Measurements from ENCODE around the gene NKD2.
"Not testable (repeated sequence)": the region's sequence is repeated elsewhere in the genome, so short reads cannot be mapped to it uniquely, and the experiment has no call there.

Gene NKD2

GRCh38 chr5:999724-1000123, 8.9 kb upstream of the NKD2 start:
- Histone ChIP-seq H3K27me3 (ENCODE audit: low read length) (no peaks in the 10 kb centered on the region), H3F3A (ENCODE audit: insufficient read depth) (no peaks in the 10 kb centered on the region), H3K27ac (ENCODE audit: low read depth, low read length) (no peak overlapping the region), H3K4me3 (ENCODE audit: insufficient read depth, low read length, poor library complexity, severe bottlenecking) (no peak overlapping the region), H3K79me2 (ENCODE audit: insufficient read depth, low read length) (no peaks in the 10 kb centered on the region), H3K4me2 (ENCODE audit: low read depth, low read length, poor library complexity, severe bottlenecking) (no peak overlapping the region), H3K9me2 (replicated peaks; ENCODE audit: insufficient read depth, low read length) (no peaks in the 10 kb centered on the region), H3K9me3 (ENCODE audit: insufficient read depth, low read length) (no peaks in the 10 kb centered on the region), H3K9ac (ENCODE audit: low read length) (no peak overlapping the region), H3K36me3 (ENCODE audit: low read length) (no peaks in the 10 kb centered on the region), H4K20me1 (ENCODE audit: low read depth, low read length) (no peaks in the 10 kb centered on the region), H2AFZ (ENCODE audit: low read depth, low read length, severe bottlenecking) (no peak overlapping the region)
- TF ChIP-seq CTCF (IDR thresholded peaks at IDR 0.05; ENCODE audit: insufficient read depth, low read length, poor library complexity, severe bottlenecking), result no peak

GRCh38 chr5:1000329-1000728, 8.3 kb upstream of the NKD2 start:
- TF ChIP-seq CTCF (IDR thresholded peaks at IDR 0.05; ENCODE audit: insufficient read depth, low read length, poor library complexity, severe bottlenecking) (no peak), EZH2phosphoT487 (conservative IDR thresholded peaks at IDR 0.05; ENCODE audit: low read length) (no peak)
- Histone ChIP-seq H3K79me2 (ENCODE audit: insufficient read depth, low read length) (no peaks in the 10 kb centered on the region), H3K27ac (ENCODE audit: low read depth, low read length) (no peak overlapping the region), H2AFZ (ENCODE audit: low read depth, low read length, severe bottlenecking) (no peak overlapping the region), H3K27me3 (ENCODE audit: low read length) (no peaks in the 10 kb centered on the region), H3K4me2 (ENCODE audit: low read depth, low read length, poor library complexity, severe bottlenecking) (no peak overlapping the region), H3K4me3 (ENCODE audit: insufficient read depth, low read length, poor library complexity, severe bottlenecking) (no peak overlapping the region), H3K9me3 (ENCODE audit: insufficient read depth, low read length) (no peaks in the 10 kb centered on the region), H3K36me3 (ENCODE audit: low read length) (no peaks in the 10 kb centered on the region), H3K9ac (ENCODE audit: low read length) (no peak overlapping the region), H4K20me1 (ENCODE audit: low read depth, low read length) (no peaks in the 10 kb centered on the region), H3K9me2 (replicated peaks; ENCODE audit: insufficient read depth, low read length) (no peaks in the 10 kb centered on the region), H3F3A (ENCODE audit: insufficient read depth) (no peaks in the 10 kb centered on the region)

GRCh38 chr5:1000831-1001230, 7.8 kb upstream of the NKD2 start:
- H3K36me3 ChIP-seq (ENCODE audit: low read length); H3K4me2 ChIP-seq (ENCODE audit: low read depth, low read length, poor library complexity, severe bottlenecking); H3K9ac ChIP-seq (ENCODE audit: low read length); H3K9me2 ChIP-seq (replicated peaks; ENCODE audit: insufficient read depth, low read length); H3K27ac ChIP-seq (ENCODE audit: low read depth, low read length); H3K9me3 ChIP-seq (ENCODE audit: insufficient read depth, low read length); H2AFZ ChIP-seq (ENCODE audit: low read depth, low read length, severe bottlenecking); H4K20me1 ChIP-seq (ENCODE audit: low read depth, low read length); H3K27me3 ChIP-seq (ENCODE audit: low read length); H3K79me2 ChIP-seq (ENCODE audit: insufficient read depth, low read length); H3F3A ChIP-seq (ENCODE audit: insufficient read depth); H3K4me3 ChIP-seq (ENCODE audit: insufficient read depth, low read length, poor library complexity, severe bottlenecking): not testable (repeated sequence)

- Histone ChIP-seq H3K9me3 (ENCODE audit: insufficient read depth, low read length) (no peaks in the 10 kb centered on the region), H3K79me2 (ENCODE audit: insufficient read depth, low read length) (no peaks in the 10 kb centered on the region), H3K4me3 (ENCODE audit: insufficient read depth, low read length, poor library complexity, severe bottlenecking) (no peak overlapping the region), H3K4me2 (ENCODE audit: low read depth, low read length, poor library complexity, severe bottlenecking) (no peak overlapping the region), H3F3A (ENCODE audit: insufficient read depth) (no peaks in the 10 kb centered on the region), H3K9me2 (replicated peaks; ENCODE audit: insufficient read depth, low read length) (no peaks in the 10 kb centered on the region), H3K9ac (ENCODE audit: low read length) (no peak overlapping the region), H3K27ac (ENCODE audit: low read depth, low read length) (no peak overlapping the region), H3K27me3 (ENCODE audit: low read length) (no peaks in the 10 kb centered on the region), H4K20me1 (ENCODE audit: low read depth, low read length) (no peaks in the 10 kb centered on the region), H2AFZ (ENCODE audit: low read depth, low read length, severe bottlenecking) (no peak overlapping the region), H3K36me3 (ENCODE audit: low read length) (no peaks in the 10 kb centered on the region)
- no peak for TF ChIP-seq EZH2phosphoT487 (conservative IDR thresholded peaks at IDR 0.05; ENCODE audit: low read length)
Observed at GRCh38 chr5:1001406-1002270, 7.0 kb upstream of the NKD2 start.
